Ammon's horn (tissue), 1 donor: ENCODE data around the gene CSK.

ENCODE experiments used
- DNase-seq: peaks from one replicate; pipeline ENCODE4 v3.0.0-alpha.2; 2016; ENCODE audit warnings: low spot score

CSK gene

GRCh38 chr15:74787251-74788041 lies 5.6 kb downstream of the CSK start:
- peak; percentile 86 for DNase-seq

GRCh38 chr15:74788042-74788682 lies 6.3 kb downstream of the CSK start:
- no peak for DNase-seq

GRCh38 chr15:74788683-74789151 lies 6.8 kb downstream of the CSK start:
- DNase-seq, result no peak

GRCh38 chr15:74789171-74789631 lies 7.3 kb downstream of the CSK start:
- DNase-seq, result no peak

GRCh38 chr15:74789741-74790079 lies 7.8 kb downstream of the CSK start:
- DNase-seq, result no peak

GRCh38 chr15:74790080-74790916 lies 8.4 kb downstream of the CSK start:
- DNase-seq, result peak; percentile 84

- no peak for DNase-seq
These were observed 9.1 kb downstream of the CSK start for GRCh38 chr15:74791007-74791406.

- no peak for DNase-seq
These were observed 9.8 kb downstream of the CSK start for GRCh38 chr15:74791667-74792066.

GRCh38 chr15:74792227-74793016 lies 10.5 kb downstream of the CSK start:
- DNase-seq, result no peak

GRCh38 chr15:74793135-74794028 lies 11.5 kb downstream of the CSK start:
- DNase-seq, result no peak

- DNase-seq, result no peak
These were observed 12.5 kb downstream of the CSK start for GRCh38 chr15:74794248-74794969.

- no peak for DNase-seq
These were observed 13.1 kb downstream of the CSK start for GRCh38 chr15:74794970-74795349.

- DNase-seq, result no peak
These were observed 14.2 kb downstream of the CSK start for GRCh38 chr15:74795966-74796625.

GRCh38 chr15:74798388-74799254 lies 16.7 kb downstream of the CSK start:
- DNase-seq, result no peak

- no peak for DNase-seq
These were observed 17.5 kb downstream of the CSK start for GRCh38 chr15:74799255-74799855.

- peak; percentile 83 for DNase-seq
These were observed 18.1 kb downstream of the CSK start for GRCh38 chr15:74799856-74800558.

GRCh38 chr15:74800559-74801094 lies 18.7 kb downstream of the CSK start:
- DNase-seq, result no peak
